IPS-NIHi11 (cell line): ENCODE data around the gene MTMR4.
"Not testable (repeated sequence)": the region's sequence is repeated elsewhere in the genome, so short reads cannot be mapped to it uniquely, and the experiment has no call there.

Source experiments
- DNase-seq: peaks from one replicate; pipeline ENCODE4 v3.0.0; 2012; ENCODE audit warnings: mixed read lengths, low spot score

The MTMR4 gene

GRCh38 chr17:58525239-58525638 lies 10.8 kb upstream of the MTMR4 start:
- DNase-seq: no peak

- DNase-seq: no peak
These were observed 7.2 kb upstream of the MTMR4 start for GRCh38 chr17:58521680-58522079.

DNA sequence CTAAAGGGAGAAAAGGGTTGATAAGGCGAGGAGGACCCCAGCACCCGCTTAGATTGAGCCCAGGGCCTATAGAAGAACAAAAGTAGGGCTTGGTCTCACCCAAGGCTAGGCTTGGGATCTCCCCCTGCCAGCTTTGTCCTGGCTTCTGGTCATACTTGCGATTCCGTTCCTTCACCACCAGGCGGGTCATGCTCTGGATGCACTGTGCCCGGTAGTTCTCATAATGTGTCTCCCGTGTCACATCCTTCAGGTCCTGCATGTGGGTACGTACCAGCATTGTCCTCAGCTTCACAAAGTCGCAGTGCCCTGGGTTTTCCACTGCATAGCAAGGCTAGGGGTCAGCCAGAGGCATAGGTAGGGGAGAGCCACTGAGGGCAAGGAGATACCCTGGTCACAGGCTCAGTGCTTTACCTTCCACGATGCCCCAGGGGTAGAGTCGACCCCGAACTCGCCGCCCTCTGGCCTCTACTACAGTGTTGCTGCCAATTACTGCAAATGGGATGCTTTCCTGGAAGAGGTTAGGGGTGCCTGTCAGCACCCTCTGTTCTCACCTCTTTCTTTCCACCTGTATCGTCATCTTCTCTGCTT lies 6.5 kb upstream of the MTMR4 start:
- peak; percentile 38 for DNase-seq

DNA sequence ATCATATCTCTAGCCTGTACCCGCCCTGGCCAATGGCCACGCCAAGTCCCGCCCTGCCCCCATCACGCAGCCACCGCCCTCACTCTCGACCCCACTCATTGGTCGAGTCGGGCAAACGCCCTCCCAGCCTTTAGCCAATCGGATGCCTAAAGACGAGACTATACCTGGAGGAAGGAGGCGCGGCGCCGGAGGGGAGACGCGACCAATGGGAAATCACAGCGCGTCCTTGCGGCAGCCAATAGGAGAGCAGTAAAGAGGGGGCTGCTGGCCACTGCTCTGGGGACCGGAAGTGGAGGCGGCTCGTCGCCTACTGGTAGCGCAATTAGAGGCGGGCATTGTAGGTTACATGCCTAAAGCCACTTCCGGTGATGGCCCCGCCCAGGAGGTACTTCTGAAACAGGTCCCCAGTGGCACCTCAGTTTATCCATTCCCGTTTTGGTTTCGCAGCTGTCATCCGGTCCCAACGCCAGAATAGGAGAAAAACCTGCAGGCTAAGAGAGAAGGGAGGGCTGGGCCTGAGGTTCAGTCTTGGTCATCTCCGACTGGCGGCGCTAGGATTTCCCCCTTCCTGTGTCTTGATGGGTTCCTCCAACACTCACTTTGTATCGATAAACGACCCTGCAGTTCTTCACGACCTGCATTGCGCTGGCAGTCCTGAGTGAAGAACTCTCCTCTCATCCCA lies 3.6 kb upstream of the MTMR4 start:
- peak; percentile 93 for DNase-seq

DNA sequence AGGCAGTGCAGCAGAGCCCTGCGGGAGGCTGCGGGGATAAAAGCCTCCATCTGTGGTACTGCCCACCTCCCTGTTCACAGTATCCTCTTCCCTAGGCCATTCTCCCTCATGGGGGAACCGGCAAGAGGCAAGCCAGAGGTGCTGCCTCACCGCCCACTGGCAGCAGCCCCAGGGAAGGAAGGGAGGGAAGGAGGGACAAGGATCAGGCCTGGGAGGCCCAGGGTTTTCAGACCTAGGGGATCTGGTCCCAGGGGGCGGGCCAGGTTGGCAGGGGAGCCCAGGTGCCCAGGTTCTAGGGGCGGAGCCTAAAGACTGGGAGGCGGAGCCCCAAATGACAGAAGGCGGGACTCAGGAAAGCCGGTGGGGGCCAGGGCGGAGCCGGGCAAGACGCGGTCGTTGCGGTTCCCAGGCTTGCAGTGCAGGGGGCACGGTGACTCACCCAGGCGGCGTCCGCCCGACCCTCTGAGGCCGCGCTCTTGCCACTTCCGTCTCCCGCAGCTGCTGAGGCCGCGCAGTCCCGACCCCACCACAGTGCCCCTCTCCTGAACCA lies 3.0 kb upstream of the MTMR4 start:
- DNase-seq: no peak

DNA sequence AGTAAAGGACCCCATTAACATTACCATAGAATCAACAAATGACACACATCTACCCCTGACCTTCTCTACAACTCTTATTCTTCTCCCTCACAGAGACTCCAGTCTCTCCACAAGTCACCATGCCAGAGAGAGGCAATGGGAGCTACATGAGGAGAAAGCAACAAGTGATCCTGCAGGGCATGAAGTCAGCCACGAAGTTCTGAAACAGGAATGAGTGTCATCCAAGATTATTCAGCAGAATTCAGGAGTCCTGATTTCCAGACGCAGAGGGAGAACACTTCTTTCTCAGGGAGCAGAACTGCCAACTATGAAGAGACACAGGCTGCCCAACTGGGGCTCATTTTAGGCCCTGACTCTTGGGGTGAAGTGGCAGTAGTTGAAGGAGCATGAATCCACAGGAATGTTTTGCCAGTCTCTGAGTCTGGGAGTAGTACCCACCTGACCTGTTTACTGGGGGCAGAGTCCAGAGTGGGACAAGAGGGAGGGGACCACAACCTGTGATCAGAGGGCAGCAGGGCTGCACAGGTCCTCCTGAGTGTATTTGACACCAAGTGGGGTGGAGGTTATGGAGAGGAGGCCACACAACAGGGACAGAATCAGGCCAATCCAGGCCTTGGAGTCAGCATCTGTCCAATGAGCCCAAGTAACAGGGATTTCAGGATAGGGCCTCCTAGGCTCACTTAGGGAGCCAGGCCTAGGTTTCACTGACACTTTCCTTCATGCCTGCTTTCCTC lies 2.4 kb upstream of the MTMR4 start:
- DNase-seq: no peak

GRCh38 chr17:58515286-58515685 lies 848 bp upstream of the MTMR4 start:
- no peak for DNase-seq

- no peak for DNase-seq
These were observed 326 bp upstream of the MTMR4 start for GRCh38 chr17:58514770-58515157.

- no peak for DNase-seq
These were observed 1.0 kb downstream of the MTMR4 start for GRCh38 chr17:58513267-58513964.

DNA sequence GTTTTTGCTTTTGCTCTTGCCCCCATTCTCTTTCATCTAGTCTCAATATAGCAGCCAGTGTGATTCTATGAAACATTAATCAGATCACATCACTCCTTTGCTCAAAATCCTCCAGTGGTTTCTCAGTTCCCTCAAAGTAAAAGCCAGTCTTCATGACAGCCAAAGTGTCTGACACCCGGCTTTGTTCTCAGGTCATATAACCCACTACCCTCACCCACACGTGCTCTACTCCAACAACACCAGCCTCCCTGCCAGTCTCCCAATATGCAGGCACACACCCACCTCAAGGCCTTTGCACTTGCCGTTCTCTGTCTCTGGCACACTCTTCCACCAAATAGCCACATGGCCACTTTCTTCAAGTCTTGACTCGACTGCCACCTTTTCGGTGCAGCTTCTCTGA lies 4.4 kb downstream of the MTMR4 start:
- DNase-seq: no peak

DNA sequence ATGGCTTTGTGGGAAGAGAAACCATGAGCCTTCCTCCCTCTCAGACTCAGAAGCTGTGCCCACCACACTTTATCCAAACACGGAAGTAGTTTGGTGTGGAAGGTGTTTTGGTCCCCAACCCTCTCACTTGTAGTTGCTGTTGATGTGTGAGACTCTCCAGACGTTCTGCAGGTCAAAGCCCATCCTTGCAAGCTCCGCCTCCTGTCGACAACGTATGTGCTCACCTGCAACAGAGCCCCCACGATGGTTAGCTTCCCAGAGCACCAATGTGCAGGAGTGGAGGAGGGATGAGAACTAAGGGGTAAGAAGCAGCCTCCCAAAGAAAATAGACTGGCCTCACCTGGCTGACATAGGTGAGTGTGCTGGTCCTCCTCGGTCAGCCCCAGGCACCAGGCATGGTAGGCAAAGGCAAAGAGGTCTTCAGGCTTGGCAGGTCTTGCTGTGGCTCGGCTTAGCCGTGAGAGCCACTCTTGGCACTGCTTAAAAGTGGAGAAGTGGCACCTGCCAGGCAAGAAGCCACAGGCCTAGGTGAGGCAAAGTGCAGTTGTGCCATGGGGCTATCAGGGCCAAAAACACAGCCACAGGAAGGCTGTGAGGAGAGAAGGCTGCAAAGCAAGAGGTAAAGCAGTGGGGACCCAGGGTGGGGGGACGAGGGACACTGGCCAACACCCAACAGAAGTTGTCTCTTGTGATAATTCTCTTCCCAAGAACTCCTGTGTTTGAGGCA lies 5.9 kb downstream of the MTMR4 start:
- no peak for DNase-seq

DNA sequence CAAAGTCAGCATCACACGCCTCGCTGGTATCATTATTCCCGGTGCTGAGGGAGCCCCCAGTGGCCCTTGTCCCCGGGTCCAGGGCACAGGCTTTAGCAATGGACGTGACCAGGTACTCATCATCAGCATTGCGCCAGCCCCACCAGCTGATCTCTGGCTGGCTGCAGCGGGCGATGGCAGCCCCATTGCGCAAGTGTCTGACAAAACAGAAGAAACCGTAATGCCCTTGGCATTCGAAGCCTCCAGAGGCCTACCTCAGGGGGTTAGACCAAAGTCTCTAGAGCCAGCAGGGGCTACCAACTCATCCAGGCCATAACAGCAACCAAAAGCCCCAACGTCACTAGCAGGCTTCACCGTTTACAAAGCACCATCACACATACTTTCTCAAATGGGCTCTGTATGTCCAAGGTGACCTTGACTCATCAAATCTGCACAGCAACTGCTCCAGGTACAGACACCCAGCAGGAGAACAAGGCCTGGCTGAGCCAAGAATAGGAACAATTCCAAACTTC lies 7.3 kb downstream of the MTMR4 start:
- no peak for DNase-seq

DNA sequence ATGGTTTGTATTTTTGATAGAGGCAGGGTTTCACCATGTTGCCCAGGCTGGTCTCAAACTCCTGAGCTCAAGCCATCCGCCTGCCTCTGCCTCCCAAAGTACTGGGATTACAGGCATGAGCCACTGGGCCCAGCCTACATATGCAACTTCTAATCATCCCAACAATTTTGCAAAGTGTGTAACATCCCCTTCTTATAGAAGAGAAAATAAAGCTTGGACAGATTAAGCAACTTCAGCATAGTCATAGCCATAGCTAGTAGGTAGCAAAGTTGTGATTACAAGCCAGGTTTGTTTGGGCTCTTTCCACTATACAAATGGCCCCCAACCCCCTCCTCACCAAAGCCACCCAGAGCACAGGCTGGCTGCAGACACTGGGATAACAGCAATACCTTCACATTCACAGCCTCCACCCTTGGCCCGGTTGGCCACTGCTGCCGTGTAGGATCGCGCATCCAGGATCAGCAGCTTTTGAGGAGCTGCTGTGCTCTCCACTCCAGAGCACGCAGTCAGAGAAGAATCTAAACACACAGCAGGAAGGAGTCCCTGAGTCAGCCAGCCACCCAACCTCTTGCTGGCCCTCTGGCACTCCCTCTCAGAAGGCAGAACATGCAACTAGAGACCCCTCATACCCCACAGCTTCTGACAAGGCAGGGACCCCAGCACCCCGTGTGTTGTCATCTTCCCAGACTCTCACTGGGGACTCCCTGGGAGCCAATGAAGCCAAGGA lies 7.9 kb downstream of the MTMR4 start:
- DNase-seq: no peak

- DNase-seq: no peak
These were observed 9.5 kb downstream of the MTMR4 start for GRCh38 chr17:58504826-58505351.

- DNase-seq: no peak
These were observed 10.6 kb downstream of the MTMR4 start for GRCh38 chr17:58503866-58504265.

DNA sequence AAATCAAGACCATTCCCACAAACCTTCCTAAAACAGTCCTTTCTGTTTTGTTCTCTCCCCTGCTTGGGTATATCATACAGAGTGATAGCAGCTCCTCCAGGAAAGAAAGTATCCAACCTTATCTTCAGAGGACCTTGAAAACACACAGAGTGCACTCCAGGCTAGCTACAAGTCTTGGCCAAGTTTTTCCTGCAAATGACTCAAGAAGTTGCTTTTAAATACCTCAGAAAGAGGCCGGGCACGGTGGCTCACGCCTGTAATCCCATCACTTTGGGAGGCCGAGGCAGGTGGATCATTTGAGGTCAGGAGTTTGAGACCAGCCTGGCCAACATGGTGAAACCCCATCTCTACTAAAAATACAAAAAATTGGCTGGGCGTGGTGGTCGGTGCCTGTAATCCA lies 11.3 kb downstream of the MTMR4 start:
- not testable (repeated sequence) for DNase-seq

DNA sequence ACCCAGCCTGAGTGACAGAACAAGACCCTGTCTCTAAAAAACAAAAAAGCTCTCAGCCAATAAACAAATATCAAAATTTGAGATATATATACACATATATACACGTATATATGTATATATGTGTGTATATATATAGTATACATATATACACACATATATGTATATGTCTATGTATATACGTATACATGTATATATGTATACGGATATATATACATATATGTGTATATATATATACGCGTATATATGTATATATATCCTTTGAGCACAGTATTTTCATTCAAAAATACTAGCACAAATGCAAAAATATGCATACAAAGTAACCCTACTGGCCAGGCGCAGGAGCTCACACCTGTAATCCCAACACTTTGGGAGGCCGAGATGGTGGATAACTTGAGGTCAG lies 13.0 kb downstream of the MTMR4 start:
- no peak for DNase-seq

- DNase-seq: no peak
These were observed 16.1 kb downstream of the MTMR4 start for GRCh38 chr17:58498177-58498828.

DNA sequence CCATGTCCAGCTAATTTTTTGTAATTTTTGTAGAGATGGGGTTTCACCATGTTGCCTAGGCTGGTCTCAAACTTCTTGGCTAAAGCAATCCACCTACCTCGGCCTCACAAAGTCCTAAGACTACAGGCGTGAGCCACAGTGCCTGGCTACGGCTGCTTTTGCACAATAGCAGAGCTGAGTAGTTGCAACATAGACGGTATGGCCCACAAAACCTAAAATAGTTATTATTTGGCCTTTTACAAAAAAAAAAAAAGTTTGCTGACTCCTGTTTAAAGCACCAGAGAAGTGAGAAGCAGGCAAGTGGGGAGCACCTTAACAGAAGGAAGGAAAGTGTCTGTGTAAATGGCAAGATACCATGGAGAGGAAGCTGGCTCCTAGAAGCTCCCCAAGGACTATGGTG lies 20.9 kb downstream of the MTMR4 start:
- no peak for DNase-seq
